HEK293 (cell line): ENCODE data around the gene KCNIP2.

Source experiments
- GLIS1 ChIP-seq: fragments of 450-650 bp; formaldehyde crosslinking; IDR thresholded peaks from 2 replicates; pipeline ENCODE4 v1.5.1; 2016; ENCODE audit warnings: missing biosample characterization, missing genetic modification characterization
- HOXC10 ChIP-seq: sonication (generic); formaldehyde crosslinking; IDR thresholded peaks from 2 replicates; pipeline ENCODE4 v1.8.1; 2023; ENCODE audit warnings: mild to moderate bottlenecking, missing genetic modification reagents
- IKZF3 ChIP-seq: fragments of 450-650 bp; IDR thresholded peaks from 2 replicates; pipeline ENCODE4 v1.5.0; 2018; ENCODE audit warnings: missing biosample characterization, mild to moderate bottlenecking, missing genetic modification characterization, moderate library complexity
- MEIS1 ChIP-seq: sonication (generic); formaldehyde crosslinking; IDR thresholded peaks from 2 replicates; pipeline ENCODE4 v1.8.1; 2022; ENCODE audit warnings: missing genetic modification reagents, mild to moderate bottlenecking, borderline replicate concordance
- OVOL3 ChIP-seq: fragments of 450-650 bp; formaldehyde crosslinking; IDR thresholded peaks from 2 replicates; pipeline ENCODE4 v1.5.1; 2016; ENCODE audit warnings: missing biosample characterization, missing genetic modification characterization
- PRDM1 ChIP-seq: fragments of 450-650 bp; formaldehyde crosslinking; IDR thresholded peaks from 2 replicates; pipeline ENCODE4; 2016; ENCODE audit warnings: missing biosample characterization, missing genetic modification characterization
- SALL2 ChIP-seq: fragments of 450-650 bp; formaldehyde crosslinking; IDR thresholded peaks from 2 replicates; pipeline ENCODE4 v1.5.0; 2017; ENCODE audit warnings: missing biosample characterization, mild to moderate bottlenecking, missing genetic modification characterization, borderline replicate concordance
- SETDB1 ChIP-seq: IDR thresholded peaks from one replicate; pipeline ENCODE4 v1.6.1; 2017; ENCODE audit warnings: mild to moderate bottlenecking, low read length, moderate library complexity, mixed read lengths; ENCODE audit not compliant: insufficient read length
- TCF7L2 ChIP-seq: IDR thresholded peaks from 2 replicates; pipeline ENCODE4 v1.6.1; 2011; ENCODE audit warnings: low read depth, mild to moderate bottlenecking, inconsistent platforms, low read length, moderate library complexity, borderline replicate concordance
- ZFP3 ChIP-seq: fragments of 450-650 bp; formaldehyde crosslinking; IDR thresholded peaks from 2 replicates; pipeline ENCODE4 v1.5.1; 2016; ENCODE audit warnings: low read depth, missing biosample characterization, missing genetic modification characterization
- ZFP37 ChIP-seq: fragments of 450-650 bp; formaldehyde crosslinking; IDR thresholded peaks from 2 replicates; pipeline ENCODE4 v1.5.1; 2016; ENCODE audit warnings: missing biosample characterization, missing genetic modification characterization
- ZNF140 ChIP-seq: fragments of 450-650 bp; formaldehyde crosslinking; IDR thresholded peaks from 2 replicates; pipeline ENCODE4 v1.5.1; 2016; ENCODE audit warnings: missing biosample characterization, missing genetic modification characterization
- ZNF16 ChIP-seq: fragments of 450-650 bp; formaldehyde crosslinking; IDR thresholded peaks from 2 replicates; pipeline ENCODE4 v1.5.1; 2016; ENCODE audit warnings: low read depth, missing biosample characterization, missing genetic modification characterization
- ZNF202 ChIP-seq: fragments of 450-650 bp; formaldehyde crosslinking; IDR thresholded peaks from 2 replicates; pipeline ENCODE4 v1.5.1; 2016; ENCODE audit warnings: missing biosample characterization, missing genetic modification characterization, borderline replicate concordance
- ZNF221 ChIP-seq: fragments of 450-650 bp; formaldehyde crosslinking; IDR thresholded peaks from 2 replicates; pipeline ENCODE4 v1.5.1; 2017; ENCODE audit warnings: missing biosample characterization, missing genetic modification characterization, borderline replicate concordance
- ZNF248 ChIP-seq: fragments of 450-650 bp; formaldehyde crosslinking; IDR thresholded peaks from 2 replicates; pipeline ENCODE4 v1.5.1; 2017; ENCODE audit warnings: missing biosample characterization, missing genetic modification characterization
- ZNF266 ChIP-seq: fragments of 450-650 bp; formaldehyde crosslinking; IDR thresholded peaks from 2 replicates; pipeline ENCODE4 v1.5.1; 2016; ENCODE audit warnings: missing biosample characterization, missing genetic modification characterization, low read depth
- ZNF274 ChIP-seq, 2 experiments: fragments of 200-500 bp in 1 of 2; fragments of 450-650 bp in 1 of 2; sonication (Bioruptor generic) in 1 of 2; formaldehyde crosslinking in 1 of 2; IDR thresholded peaks; 2 replicates each; pipeline versions ENCODE4 v1.5.1 to v1.6.1; 2014 to 2016; ENCODE audit warnings: borderline replicate concordance in 1 of 2, inconsistent platforms in 1 of 2, low read length in 1 of 2, missing biosample characterization in 1 of 2, missing genetic modification characterization in 1 of 2
- ZNF292 ChIP-seq: fragments of 450-650 bp; formaldehyde crosslinking; IDR thresholded peaks from 2 replicates; pipeline ENCODE4 v1.5.1; 2016; ENCODE audit warnings: low read depth, missing biosample characterization, missing genetic modification characterization, borderline replicate concordance
- ZNF311 ChIP-seq: fragments of 450-650 bp; formaldehyde crosslinking; IDR thresholded peaks from 2 replicates; pipeline ENCODE4 v1.5.1; 2017; ENCODE audit warnings: missing biosample characterization, missing genetic modification characterization, borderline replicate concordance
- ZNF530 ChIP-seq: fragments of 450-650 bp; formaldehyde crosslinking; IDR thresholded peaks from 2 replicates; pipeline ENCODE4 v1.5.1; 2016; ENCODE audit warnings: low read depth, missing biosample characterization, missing genetic modification characterization
- ZNF548 ChIP-seq: fragments of 450-650 bp; formaldehyde crosslinking; IDR thresholded peaks from 2 replicates; pipeline ENCODE4 v1.5.1; 2016; ENCODE audit warnings: missing biosample characterization, missing genetic modification characterization
- ZNF555 ChIP-seq: fragments of 450-650 bp; formaldehyde crosslinking; conservative IDR thresholded peaks from 2 replicates; pipeline ENCODE4 v1.5.1; 2017; ENCODE audit warnings: missing biosample characterization, mild to moderate bottlenecking, missing genetic modification characterization, inconsistent platforms
- ZNF571 ChIP-seq: fragments of 450-650 bp; formaldehyde crosslinking; IDR thresholded peaks from 2 replicates; pipeline ENCODE4 v1.5.0; 2017; ENCODE audit warnings: missing biosample characterization, missing genetic modification characterization
- ZNF585B ChIP-seq: fragments of 450-650 bp; formaldehyde crosslinking; IDR thresholded peaks from 2 replicates; pipeline ENCODE4 v1.5.1; 2016; ENCODE audit warnings: missing biosample characterization, missing genetic modification characterization
- ZNF623 ChIP-seq: fragments of 450-650 bp; formaldehyde crosslinking; IDR thresholded peaks from 2 replicates; pipeline ENCODE4 v1.5.1; 2016; ENCODE audit warnings: missing biosample characterization, missing genetic modification characterization
- ZNF664 ChIP-seq: fragments of 450-650 bp; formaldehyde crosslinking; IDR thresholded peaks from 2 replicates; pipeline ENCODE4 v1.5.1; 2016; ENCODE audit warnings: missing biosample characterization, missing genetic modification characterization
- ZNF670 ChIP-seq: fragments of 450-650 bp; formaldehyde crosslinking; IDR thresholded peaks from 2 replicates; pipeline ENCODE4 v1.5.1; 2016; ENCODE audit warnings: missing biosample characterization, missing genetic modification characterization, low read depth
- ZNF707 ChIP-seq: fragments of 450-650 bp; formaldehyde crosslinking; IDR thresholded peaks from 2 replicates; pipeline ENCODE4 v1.5.1; 2016; ENCODE audit warnings: missing biosample characterization, missing genetic modification characterization
- ZNF777 ChIP-seq: fragments of 450-650 bp; formaldehyde crosslinking; IDR thresholded peaks from 2 replicates; pipeline ENCODE4 v1.5.1; 2017; ENCODE audit warnings: missing biosample characterization, missing genetic modification characterization, borderline replicate concordance
- TF ChIP-seq, protein P1 (sequence below): fragments of 450-650 bp; formaldehyde crosslinking; IDR thresholded peaks from 2 replicates; pipeline ENCODE4 v1.5.1; 2016; ENCODE audit warnings: missing biosample characterization, missing genetic modification characterization
- TF ChIP-seq, protein P2 (sequence below): fragments of 450-650 bp; formaldehyde crosslinking; IDR thresholded peaks from 2 replicates; pipeline ENCODE4 v1.5.1; 2016; ENCODE audit warnings: missing biosample characterization, missing genetic modification characterization
- TF ChIP-seq, protein P3 (sequence below): fragments of 450-650 bp; formaldehyde crosslinking; IDR thresholded peaks from 2 replicates; pipeline ENCODE4 v1.5.1; 2016; ENCODE audit warnings: missing biosample characterization, missing genetic modification characterization

KCNIP2 gene

DNA sequence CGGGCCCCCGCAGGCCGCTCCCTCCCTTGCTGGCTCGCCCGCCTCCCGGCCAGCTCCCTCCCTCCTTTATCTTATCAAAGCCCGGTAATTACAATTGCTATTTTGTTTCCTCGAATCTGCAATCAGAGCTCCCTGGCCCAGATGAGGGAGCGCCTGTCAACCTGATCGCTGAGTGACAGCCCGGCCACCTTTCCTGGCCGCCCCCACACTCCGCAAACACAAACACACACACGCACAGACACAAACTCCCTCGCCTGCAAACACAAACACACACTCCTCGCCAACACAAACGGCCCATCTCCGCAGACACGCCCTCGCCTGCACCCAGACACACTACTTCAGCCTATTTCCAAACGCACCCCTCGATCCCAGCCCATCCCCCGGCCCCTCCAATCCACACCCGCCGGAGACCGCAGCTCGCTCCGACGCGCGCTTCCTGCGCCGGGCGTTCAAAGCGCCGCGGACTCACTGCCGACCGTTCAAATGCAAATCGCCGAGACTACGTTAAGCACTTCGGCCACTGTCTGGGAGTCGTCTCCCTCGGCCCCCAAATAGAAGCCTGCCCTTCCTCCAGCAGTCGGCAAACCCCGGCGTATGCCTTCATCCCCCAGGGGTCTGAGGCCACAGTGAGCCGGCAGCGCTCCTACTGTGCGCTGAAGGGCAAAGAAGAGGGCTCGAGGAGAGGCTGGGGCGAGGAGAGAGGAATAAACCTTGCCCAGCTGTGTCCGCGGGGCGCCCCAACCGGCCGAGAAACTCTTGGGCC lies 64.6 kb downstream of the KCNIP2 start (continued):
- no peak for TF ChIP-seq PRDM1 (tag by site-specific recombination)
- TF ChIP-seq ZNF571 (tag by site-specific recombination): no peak
- no peak for TF ChIP-seq ZNF266 (tag by site-specific recombination)
- no peak for TF ChIP-seq ZNF140
- TF ChIP-seq, protein P1, sequence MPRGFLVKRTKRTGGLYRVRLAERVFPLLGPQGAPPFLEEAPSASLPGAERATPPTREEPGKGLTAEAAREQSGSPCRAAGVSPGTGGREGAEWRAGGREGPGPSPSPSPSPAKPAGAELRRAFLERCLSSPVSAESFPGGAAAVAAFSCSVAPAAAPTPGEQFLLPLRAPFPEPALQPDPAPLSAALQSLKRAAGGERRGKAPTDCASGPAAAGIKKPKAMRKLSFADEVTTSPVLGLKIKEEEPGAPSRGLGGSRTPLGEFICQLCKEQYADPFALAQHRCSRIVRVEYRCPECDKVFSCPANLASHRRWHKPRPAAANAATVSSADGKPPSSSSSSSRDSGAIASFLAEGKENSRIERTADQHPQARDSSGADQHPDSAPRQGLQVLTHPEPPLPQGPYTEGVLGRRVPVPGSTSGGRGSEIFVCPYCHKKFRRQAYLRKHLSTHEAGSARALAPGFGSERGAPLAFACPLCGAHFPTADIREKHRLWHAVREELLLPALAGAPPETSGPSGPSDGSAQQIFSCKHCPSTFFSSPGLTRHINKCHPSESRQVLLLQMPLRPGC (tag by site-specific recombination): no peak
- no peak for TF ChIP-seq HOXC10 (CRISPR knock-in tag)
- TF ChIP-seq ZNF670: no peak
- no peak for TF ChIP-seq ZNF221 (tag by site-specific recombination)
- TF ChIP-seq ZNF555 (tag by site-specific recombination): no peak
- TF ChIP-seq ZNF585B (tag by site-specific recombination): no peak
- peak; percentile 77; the same call in 1 of the 2 replicates for TF ChIP-seq TCF7L2
- TF ChIP-seq ZNF530 (tag by site-specific recombination): no peak
- no peak for TF ChIP-seq ZNF274 (IDR thresholded peaks at IDR 0.05; ENCODE audit: low read length)
- no peak for TF ChIP-seq ZNF274 (tag by site-specific recombination; IDR thresholded peaks at IDR 0.05; ENCODE audit: borderline replicate concordance)
- no peak for TF ChIP-seq ZNF202 (tag by site-specific recombination)
- TF ChIP-seq ZNF664 (tag by site-specific recombination): no peak
- no peak for TF ChIP-seq ZNF292 (tag by site-specific recombination)
- TF ChIP-seq ZNF623: no peak
- no peak for TF ChIP-seq MEIS1 (CRISPR knock-in tag)
- TF ChIP-seq ZNF777: no peak
- TF ChIP-seq, protein P2, sequence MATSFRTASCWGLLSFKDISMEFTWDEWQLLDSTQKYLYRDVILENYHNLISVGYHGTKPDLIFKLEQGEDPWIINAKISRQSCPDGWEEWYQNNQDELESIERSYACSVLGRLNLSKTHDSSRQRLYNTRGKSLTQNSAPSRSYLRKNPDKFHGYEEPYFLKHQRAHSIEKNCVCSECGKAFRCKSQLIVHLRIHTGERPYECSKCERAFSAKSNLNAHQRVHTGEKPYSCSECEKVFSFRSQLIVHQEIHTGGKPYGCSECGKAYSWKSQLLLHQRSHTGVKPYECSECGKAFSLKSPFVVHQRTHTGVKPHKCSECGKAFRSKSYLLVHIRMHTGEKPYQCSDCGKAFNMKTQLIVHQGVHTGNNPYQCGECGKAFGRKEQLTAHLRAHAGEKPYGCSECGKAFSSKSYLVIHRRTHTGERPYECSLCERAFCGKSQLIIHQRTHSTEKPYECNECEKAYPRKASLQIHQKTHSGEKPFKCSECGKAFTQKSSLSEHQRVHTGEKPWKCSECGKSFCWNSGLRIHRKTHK: no peak
- TF ChIP-seq GLIS1 (tag by site-specific recombination): peak; percentile 58
- no peak for TF ChIP-seq ZNF248 (tag by site-specific recombination)
- TF ChIP-seq, protein P3, sequence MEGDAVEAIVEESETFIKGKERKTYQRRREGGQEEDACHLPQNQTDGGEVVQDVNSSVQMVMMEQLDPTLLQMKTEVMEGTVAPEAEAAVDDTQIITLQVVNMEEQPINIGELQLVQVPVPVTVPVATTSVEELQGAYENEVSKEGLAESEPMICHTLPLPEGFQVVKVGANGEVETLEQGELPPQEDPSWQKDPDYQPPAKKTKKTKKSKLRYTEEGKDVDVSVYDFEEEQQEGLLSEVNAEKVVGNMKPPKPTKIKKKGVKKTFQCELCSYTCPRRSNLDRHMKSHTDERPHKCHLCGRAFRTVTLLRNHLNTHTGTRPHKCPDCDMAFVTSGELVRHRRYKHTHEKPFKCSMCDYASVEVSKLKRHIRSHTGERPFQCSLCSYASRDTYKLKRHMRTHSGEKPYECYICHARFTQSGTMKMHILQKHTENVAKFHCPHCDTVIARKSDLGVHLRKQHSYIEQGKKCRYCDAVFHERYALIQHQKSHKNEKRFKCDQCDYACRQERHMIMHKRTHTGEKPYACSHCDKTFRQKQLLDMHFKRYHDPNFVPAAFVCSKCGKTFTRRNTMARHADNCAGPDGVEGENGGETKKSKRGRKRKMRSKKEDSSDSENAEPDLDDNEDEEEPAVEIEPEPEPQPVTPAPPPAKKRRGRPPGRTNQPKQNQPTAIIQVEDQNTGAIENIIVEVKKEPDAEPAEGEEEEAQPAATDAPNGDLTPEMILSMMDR: no peak
- TF ChIP-seq SETDB1: no peak
- TF ChIP-seq SALL2: no peak
- TF ChIP-seq ZFP3 (tag by site-specific recombination): peak; percentile 37; the same call in 1 of the 2 replicates
- TF ChIP-seq IKZF3 (tag by site-specific recombination): no peak
- TF ChIP-seq ZNF548: no peak
- TF ChIP-seq ZFP37 (tag by site-specific recombination): no peak
- TF ChIP-seq ZNF707 (tag by site-specific recombination): no peak
- TF ChIP-seq ZNF311 (tag by site-specific recombination): no peak
- no peak for TF ChIP-seq OVOL3 (tag by site-specific recombination)
- TF ChIP-seq ZNF16 (tag by site-specific recombination): no peak
